ENCODE measurements around the gene UTP14C. TPM values are rescaled to one million over a fixed set of nuclear protein-coding genes. Genes with fewer than 3 reads are reported as not detected.

UTP14C gene
- total and polyA plus RNA-seq, 4 donors = 5.8 to 18.7 (median 9.6) TPM

- no peaks in the 10 kb centered on the region for H3K27me3 ChIP-seq (ENCODE audit: control insufficient read depth in 4 of 4, insufficient read depth in 4 of 4, low read length in 3 of 4)
- TF ChIP-seq HNF4A (conservative IDR thresholded peaks at IDR 0.05) (no peak), HNF4G (IDR thresholded peaks at IDR 0.05) (no peak), EGR1 (IDR thresholded peaks at IDR 0.05; ENCODE audit: low read depth in 2 of 2) (no peak), FOXA1 (IDR thresholded peaks at IDR 0.05) (no peak), NR2F2 (IDR thresholded peaks at IDR 0.05) (no peak), RXRA (IDR thresholded peaks at IDR 0.05) (no peak), ATF3 (IDR thresholded peaks at IDR 0.05) (no peak), YY1 (IDR thresholded peaks at IDR 0.05) (no peak), RAD21 (IDR thresholded peaks at IDR 0.05) (no peak), TAF1 (conservative IDR thresholded peaks at IDR 0.05) (no peak), MAX (IDR thresholded peaks at IDR 0.05) (no peak), REST (IDR thresholded peaks at IDR 0.05) (no peak), GABPA (IDR thresholded peaks at IDR 0.05 in 1 of 2, conservative IDR thresholded peaks at IDR 0.05 in 1 of 2) (no peak), CTCF (IDR thresholded peaks at IDR 0.05; ENCODE audit: low read depth, low read length, missing input control) (no peak), FOXA2 (IDR thresholded peaks at IDR 0.05) (no peak)
- 84% methylated on average over 2 of the region's 2 CpGs for WGBS
- H3K4me3 ChIP-seq (ENCODE audit: low read depth in 1 of 3, low read length in 3 of 3) = no peak overlapping the region
- no peak overlapping the region for H3K9ac ChIP-seq (ENCODE audit: low read depth in 1 of 2, low read length in 2 of 2)
- no peak overlapping the region for H3K27ac ChIP-seq (ENCODE audit: low read depth in 1 of 2, low read length in 2 of 2)
- no peaks in the 10 kb centered on the region for H3K36me3 ChIP-seq (ENCODE audit: control insufficient read depth in 4 of 4, insufficient read depth in 3 of 4, low read depth in 1 of 4, low read length in 3 of 4)
- H3K9me3 ChIP-seq (ENCODE audit: control insufficient read depth in 4 of 4, low read length in 3 of 4) = peaks cover 0 to 2% (median 0%) of the 10 kb centered on the region in 4 donors
- no peaks in the 10 kb centered on the region for H3K4me1 ChIP-seq (ENCODE audit: control insufficient read depth in 4 of 4, insufficient read depth in 4 of 4, low read length in 3 of 4)
- DNase-seq (ENCODE audit: low spot score) = no peak
These were observed 24.0 kb downstream of the UTP14C start for GRCh38 chr13:52048516-52048915.

- no peak overlapping the region for H3K27ac ChIP-seq (ENCODE audit: low read depth in 1 of 2, low read length in 2 of 2)
These were observed 26.9 kb downstream of the UTP14C start for GRCh38 chr13:52051400-52051799.

More at GRCh38 chr13:52051400-52051799, 26.9 kb downstream of the UTP14C start:
- no peaks in the 10 kb centered on the region for H3K4me1 ChIP-seq (ENCODE audit: control insufficient read depth in 4 of 4, insufficient read depth in 4 of 4, low read length in 3 of 4)
- TF ChIP-seq HNF4G (IDR thresholded peaks at IDR 0.05) (no peak), SP1 (IDR thresholded peaks at IDR 0.05) (no peak), YY1 (IDR thresholded peaks at IDR 0.05) (no peak), REST (IDR thresholded peaks at IDR 0.05) (no peak), ZBTB33 (IDR thresholded peaks at IDR 0.05) (no peak), MAX (IDR thresholded peaks at IDR 0.05) (no peak), ATF3 (IDR thresholded peaks at IDR 0.05) (no peak), FOXA1 (IDR thresholded peaks at IDR 0.05) (no peak), JUND (IDR thresholded peaks at IDR 0.05) (no peak), RXRA (IDR thresholded peaks at IDR 0.05) (no peak), GABPA (IDR thresholded peaks at IDR 0.05 in 1 of 2, conservative IDR thresholded peaks at IDR 0.05 in 1 of 2) (no peak), EGR1 (IDR thresholded peaks at IDR 0.05; ENCODE audit: low read depth in 2 of 2) (no peak), TAF1 (conservative IDR thresholded peaks at IDR 0.05) (no peak), FOXA2 (IDR thresholded peaks at IDR 0.05) (no peak), NR2F2 (IDR thresholded peaks at IDR 0.05) (no peak), HNF4A (conservative IDR thresholded peaks at IDR 0.05) (no peak)
- DNase-seq (ENCODE audit: low spot score) = no peak
- WGBS = 79% methylated on average over 7 of the region's 7 CpGs
- no peaks in the 10 kb centered on the region for H3K27me3 ChIP-seq (ENCODE audit: control insufficient read depth in 4 of 4, insufficient read depth in 4 of 4, low read length in 3 of 4)
- peaks cover 0 to 2% (median 0%) of the 10 kb centered on the region in 4 donors for H3K9me3 ChIP-seq (ENCODE audit: control insufficient read depth in 4 of 4, low read length in 3 of 4)
- H3K4me3 ChIP-seq (ENCODE audit: low read depth in 1 of 3, low read length in 3 of 3) = no peak overlapping the region
- no peaks in the 10 kb centered on the region for H3K36me3 ChIP-seq (ENCODE audit: control insufficient read depth in 4 of 4, insufficient read depth in 3 of 4, low read depth in 1 of 4, low read length in 3 of 4)
- no peak overlapping the region for H3K9ac ChIP-seq (ENCODE audit: low read depth in 1 of 2, low read length in 2 of 2)
